Measurements from ENCODE around the gene C16orf46. TPM values are rescaled to one million over a fixed set of nuclear protein-coding genes. Genes with fewer than 3 reads are reported as not detected.

The C16orf46 gene
- total RNA-seq, 1 experiment from 2014 or later: 1.7 TPM

- TF ChIP-seq RAD21 (IDR thresholded peaks at IDR 0.05; ENCODE audit: low read depth) (peak; percentile 91), POLR2AphosphoS5 (IDR thresholded peaks at IDR 0.05; ENCODE audit: low read depth, low read length) (peak; percentile 77), SRF (IDR thresholded peaks at IDR 0.05; ENCODE audit: low read depth) (peak; percentile 58), EGR1 (IDR thresholded peaks at IDR 0.05; ENCODE audit: low read depth) (no peak)
Measured at GRCh38 chr16:81035398-81035974, 41.6 kb downstream of the C16orf46 start, which contains the start of gene ATMIN (continued).

- intact Hi-C loops (cut with micrococcal nuclease): loop anchor here (10.0 kb wide), 1 partner anchor 705 kb away; no protein-coding TSS in a partner anchor
- Histone ChIP-seq H3K9me3 (ENCODE audit: control insufficient read depth in 1 of 2, insufficient read depth in 1 of 2, low read depth in 1 of 2, low read length in 2 of 2) (no peaks in the 10 kb centered on the region), H3K4me3 (replicated peaks in 1 of 2; ENCODE audit: low read depth in 1 of 2, low read length in 2 of 2) (no peak overlapping the region), H3K36me3 (ENCODE audit: control insufficient read depth in 1 of 2, insufficient read depth in 2 of 2, low read length in 2 of 2) (peaks cover 15 to 24% of the 10 kb centered on the region in 2 experiments), H2AFZ (ENCODE audit: low read depth, low read length, poor library complexity, severe bottlenecking) (no peak overlapping the region), H4K20me1 (ENCODE audit: insufficient read depth) (no peaks in the 10 kb centered on the region), H3K4me1 (ENCODE audit: control insufficient read depth in 1 of 2, insufficient read depth in 2 of 2, low read length in 2 of 2) (peaks cover under 1% of the 10 kb centered on the region in 2 experiments; a peak in 2 of 4 replicates), H3K9me2 (ENCODE audit: insufficient read depth) (no peaks in the 10 kb centered on the region), H3K27me3 (ENCODE audit: insufficient read depth, low read length) (no peaks in the 10 kb centered on the region), H3K79me2 (ENCODE audit: insufficient read depth, low read length) (no peaks in the 10 kb centered on the region), H3K9ac (ENCODE audit: low read length) (no peak overlapping the region), H3K27ac (ENCODE audit: low read depth, low read length) (no peak overlapping the region), H3K4me2 (ENCODE audit: low read length) (no peak overlapping the region)
- BruUV-seq (replicated peaks): no TSS peak
- no peak for TF ChIP-seq ZNF274 (IDR thresholded peaks at IDR 0.05; ENCODE audit: low read depth, low read length)
- TF ChIP-seq, protein P1, sequence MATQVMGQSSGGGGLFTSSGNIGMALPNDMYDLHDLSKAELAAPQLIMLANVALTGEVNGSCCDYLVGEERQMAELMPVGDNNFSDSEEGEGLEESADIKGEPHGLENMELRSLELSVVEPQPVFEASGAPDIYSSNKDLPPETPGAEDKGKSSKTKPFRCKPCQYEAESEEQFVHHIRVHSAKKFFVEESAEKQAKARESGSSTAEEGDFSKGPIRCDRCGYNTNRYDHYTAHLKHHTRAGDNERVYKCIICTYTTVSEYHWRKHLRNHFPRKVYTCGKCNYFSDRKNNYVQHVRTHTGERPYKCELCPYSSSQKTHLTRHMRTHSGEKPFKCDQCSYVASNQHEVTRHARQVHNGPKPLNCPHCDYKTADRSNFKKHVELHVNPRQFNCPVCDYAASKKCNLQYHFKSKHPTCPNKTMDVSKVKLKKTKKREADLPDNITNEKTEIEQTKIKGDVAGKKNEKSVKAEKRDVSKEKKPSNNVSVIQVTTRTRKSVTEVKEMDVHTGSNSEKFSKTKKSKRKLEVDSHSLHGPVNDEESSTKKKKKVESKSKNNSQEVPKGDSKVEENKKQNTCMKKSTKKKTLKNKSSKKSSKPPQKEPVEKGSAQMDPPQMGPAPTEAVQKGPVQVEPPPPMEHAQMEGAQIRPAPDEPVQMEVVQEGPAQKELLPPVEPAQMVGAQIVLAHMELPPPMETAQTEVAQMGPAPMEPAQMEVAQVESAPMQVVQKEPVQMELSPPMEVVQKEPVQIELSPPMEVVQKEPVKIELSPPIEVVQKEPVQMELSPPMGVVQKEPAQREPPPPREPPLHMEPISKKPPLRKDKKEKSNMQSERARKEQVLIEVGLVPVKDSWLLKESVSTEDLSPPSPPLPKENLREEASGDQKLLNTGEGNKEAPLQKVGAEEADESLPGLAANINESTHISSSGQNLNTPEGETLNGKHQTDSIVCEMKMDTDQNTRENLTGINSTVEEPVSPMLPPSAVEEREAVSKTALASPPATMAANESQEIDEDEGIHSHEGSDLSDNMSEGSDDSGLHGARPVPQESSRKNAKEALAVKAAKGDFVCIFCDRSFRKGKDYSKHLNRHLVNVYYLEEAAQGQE (IDR thresholded peaks at IDR 0.05; ENCODE audit: low read depth): no peak
- no peak for TF ChIP-seq SP1 (IDR thresholded peaks at IDR 0.05; ENCODE audit: low read depth)
- ChIA-PET POLR2A (no interaction called here), CTCF (no interaction called here), RAD21 (ENCODE audit: low non-redundant PET in 1 of 2, low total read pairs in 2 of 2, uncharacterized antibody in 2 of 2, unreplicated experiment in 2 of 2) (no interaction called here)
- no peak for ATAC-seq
- no peak for DNase-seq (ENCODE audit: low read depth, low spot score)
Measured at GRCh38 chr16:81029930-81030604, 47.0 kb downstream of the C16orf46 start.
